ENCODE results near the gene GGTLC2.
"Not testable (repeated sequence)": the region's sequence is repeated elsewhere in the genome, so short reads cannot be mapped to it uniquely, and the experiment has no call there.

GGTLC2 gene

DNA sequence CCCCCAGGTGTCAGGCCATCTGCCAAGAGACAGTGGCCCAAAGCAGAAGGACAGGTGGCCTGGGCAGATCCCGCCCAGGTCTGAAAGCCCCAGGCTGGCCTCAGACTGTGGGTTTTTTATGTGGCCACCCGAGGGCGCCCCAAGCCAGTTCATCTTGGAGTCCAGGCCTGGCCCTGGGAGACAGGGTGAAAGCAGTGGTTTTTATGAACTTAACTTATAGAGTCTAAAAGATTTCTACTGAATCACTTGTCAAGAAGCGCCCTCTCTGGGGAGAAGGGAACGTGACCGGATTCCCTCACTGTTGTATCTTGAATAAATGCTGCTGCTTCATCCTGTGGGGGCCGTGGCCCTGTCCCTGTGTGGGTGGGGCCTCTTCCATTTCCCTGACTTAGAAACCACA, 8.2 kb upstream of the GGTLC2 start:
- DNase-seq (ENCODE audit: low read depth in 1 of 2, low spot score in 1 of 2), result not testable (repeated sequence)

DNA sequence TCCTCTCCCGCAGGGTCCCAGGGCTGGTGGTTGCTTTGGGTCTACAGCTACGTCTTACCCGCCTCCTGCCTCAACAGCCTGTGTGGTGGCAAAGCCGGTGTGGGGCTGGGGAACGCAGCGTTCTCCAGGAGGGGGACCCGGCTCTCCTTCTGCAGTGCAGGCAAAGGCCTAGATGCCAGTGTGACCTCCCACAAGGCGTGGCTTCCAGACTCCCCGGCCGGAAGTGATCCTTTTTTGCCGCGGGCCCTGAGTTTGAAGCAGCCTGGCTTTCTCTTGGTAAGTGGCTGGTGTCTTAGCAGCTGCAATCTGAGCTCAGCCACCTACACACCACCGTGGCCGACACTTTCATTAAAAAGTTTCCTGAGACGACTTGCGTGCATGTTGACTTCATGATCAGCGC, 6.1 kb upstream of the GGTLC2 start:
- DNase-seq (ENCODE audit: low read depth in 1 of 2, low spot score in 1 of 2), result not testable (repeated sequence)

DNA sequence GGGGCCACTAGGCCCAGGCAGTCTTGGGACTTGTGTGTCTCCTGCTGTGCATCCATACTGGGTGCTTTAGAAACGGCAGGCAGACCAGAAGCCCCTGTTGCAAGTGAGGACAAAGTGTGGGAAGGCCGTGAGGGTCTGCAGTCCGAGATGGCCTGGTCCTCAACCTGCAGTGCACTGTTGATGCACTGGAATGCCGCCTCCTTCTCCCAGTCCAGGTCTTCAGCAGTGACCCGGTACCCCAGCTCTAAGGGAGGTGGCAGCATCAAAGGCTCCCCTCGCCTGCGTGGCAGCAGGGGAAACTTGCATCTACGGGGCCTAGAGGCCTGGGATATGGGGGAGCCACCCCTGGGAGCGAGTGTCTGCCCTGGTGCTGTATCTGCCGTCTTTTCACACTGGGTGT, 2.2 kb upstream of the GGTLC2 start:
- DNase-seq (ENCODE audit: low read depth in 1 of 2, low spot score in 1 of 2), result not testable (repeated sequence)

DNA sequence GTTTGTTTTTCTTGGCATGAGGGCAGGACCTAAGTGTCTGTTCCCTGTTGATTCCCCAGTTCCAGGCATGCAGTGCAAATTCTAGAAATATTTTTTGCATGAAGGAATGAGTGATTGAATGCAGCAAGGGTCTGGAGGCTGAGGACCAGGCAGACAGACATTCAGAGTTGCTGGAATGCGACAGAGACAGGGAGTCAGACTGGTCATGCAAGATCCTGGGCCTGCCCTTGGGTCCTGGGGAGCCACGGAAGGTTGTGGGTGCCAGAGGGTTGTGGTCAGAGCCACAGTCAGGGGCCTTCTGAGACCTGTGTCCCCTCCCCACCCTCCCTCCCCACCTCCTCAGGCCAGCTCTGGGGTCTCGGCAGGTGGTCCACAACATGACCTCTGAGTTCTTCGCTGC, 1.6 kb downstream of the GGTLC2 start:
- DNase-seq (ENCODE audit: low read depth in 1 of 2, low spot score in 1 of 2), result not testable (repeated sequence)

DNA sequence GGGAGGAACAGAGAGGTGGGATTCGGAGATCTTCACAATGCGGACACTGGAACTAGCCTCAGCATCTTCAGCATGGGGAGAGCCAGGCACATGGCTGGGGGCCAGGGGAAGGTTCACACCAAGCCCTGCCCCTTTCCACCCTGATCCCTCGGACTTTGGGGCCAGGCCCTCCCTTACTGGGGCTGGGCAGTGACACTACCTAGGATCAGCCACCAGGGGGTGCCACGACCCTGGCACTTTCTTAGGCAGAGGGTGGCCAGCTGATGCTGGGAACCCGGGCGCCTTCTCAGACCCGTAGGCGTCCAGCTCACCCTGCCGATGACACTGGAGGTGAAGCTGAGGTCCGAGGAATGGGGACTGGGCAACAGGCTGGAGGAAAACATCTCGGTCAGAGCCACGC, 3.5 kb downstream of the GGTLC2 start:
- DNase-seq (ENCODE audit: low read depth in 1 of 2, low spot score in 1 of 2), result not testable (repeated sequence)

DNA sequence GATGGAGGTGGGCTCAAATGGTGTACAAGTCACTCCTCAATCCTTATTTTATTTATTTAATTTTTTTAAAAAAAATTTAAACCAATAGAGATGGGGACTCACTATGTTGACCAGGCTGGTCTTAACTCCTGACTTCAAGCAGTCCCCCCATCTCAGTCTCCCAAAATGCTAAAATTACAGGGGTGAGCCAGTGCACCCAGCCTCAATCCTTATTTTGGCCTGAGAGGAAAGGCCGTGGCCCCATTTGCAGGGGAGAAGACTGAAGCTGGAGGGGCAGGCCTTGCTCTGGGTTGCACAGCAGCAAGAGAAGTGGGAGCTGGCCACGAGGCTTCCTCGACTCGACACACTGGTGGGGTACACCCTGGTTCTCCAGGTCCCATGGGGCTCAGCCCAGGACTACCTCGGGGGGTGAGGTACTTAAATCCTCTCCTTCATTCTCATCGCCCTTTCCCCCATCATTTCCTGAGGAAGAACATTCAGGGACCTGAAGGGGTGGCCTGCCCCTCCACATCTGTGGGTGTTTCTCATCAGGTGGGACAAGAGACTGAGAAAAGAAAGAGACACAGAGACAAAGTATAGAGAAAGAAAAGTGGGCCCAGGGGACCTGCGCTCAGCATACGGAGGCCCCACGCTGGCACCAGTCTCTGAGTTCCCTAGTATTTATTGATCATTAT, 4.6 kb downstream of the GGTLC2 start:
- DNase-seq (ENCODE audit: low read depth in 1 of 2, low spot score in 1 of 2), result not testable (repeated sequence)

DNA sequence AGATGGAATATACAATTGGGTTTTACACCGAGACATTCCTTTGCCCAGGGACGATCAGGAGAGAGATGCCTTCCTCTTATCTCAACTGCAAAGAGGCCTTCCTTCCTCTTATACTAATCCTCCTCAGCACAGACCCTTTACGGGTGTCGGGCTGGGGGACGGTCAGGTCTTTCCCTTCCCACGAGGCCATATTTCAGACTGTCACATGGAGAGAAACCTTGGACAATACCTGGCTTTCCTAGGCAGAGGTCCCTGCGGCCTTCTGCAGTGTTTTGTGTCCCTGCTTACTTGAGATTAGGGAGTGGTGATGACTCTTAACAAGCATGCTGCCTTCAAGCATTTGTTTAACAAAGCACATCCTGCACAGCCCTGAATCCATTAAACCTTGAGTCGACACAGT, 5.3 kb downstream of the GGTLC2 start:
- not testable (repeated sequence) for DNase-seq (ENCODE audit: low read depth in 1 of 2, low spot score in 1 of 2)

DNA sequence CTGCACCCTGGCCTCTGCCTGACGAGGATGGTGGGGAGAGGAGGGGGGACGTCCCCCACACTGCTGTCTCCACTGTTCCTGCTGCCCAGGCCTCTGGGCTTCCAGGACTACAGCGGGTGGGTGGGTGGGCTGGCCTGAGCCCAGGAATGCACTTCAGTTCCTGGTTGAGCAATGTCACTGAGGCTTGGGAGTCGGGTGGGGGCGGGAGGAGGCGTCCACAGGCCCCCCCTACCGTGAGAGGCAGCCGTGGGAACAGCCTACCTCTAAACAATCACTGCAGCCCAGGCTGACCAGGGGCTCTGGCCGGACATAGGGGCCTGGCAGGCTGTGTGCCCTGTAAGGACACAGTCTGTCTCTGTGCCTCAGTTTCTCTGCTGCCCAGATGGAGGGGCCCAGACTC, 6.0 kb downstream of the GGTLC2 start:
- DNase-seq (ENCODE audit: low read depth in 1 of 2, low spot score in 1 of 2), result not testable (repeated sequence)

DNA sequence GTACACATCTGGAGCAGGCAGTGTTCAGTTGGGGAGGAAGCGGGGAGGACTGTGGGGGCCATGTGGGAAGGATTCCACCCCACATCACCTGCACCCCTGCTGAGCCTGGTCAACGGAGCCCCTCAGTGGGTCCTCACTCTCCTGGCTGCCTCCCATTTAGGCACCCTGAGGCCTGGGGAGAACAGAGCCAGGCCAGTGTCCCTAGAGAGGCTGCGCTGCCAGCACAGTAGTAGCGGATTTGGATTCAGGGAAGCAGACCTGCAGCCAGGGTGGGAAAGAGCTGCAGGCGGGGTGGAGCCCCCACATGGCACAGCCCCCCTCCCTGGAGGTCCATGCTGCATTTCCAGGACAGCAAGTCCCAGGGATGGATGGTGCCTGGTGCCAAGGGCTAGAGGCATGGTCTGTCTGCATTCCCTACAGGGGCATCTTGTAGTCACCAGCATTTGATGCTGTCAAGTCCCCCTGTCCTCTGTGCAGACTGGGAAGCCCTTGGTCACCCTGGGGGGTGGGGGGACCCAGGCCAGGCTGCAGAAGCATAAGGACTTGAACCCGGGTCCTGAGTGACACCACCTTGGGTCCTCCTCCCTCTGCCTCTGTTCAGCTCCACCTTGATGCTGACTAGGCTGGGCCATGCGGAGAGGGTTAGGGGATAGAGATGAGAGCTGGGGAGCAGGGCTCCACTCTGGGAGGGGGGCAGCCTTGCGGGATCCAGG, 6.5 kb downstream of the GGTLC2 start:
- DNase-seq (ENCODE audit: low read depth in 1 of 2, low spot score in 1 of 2), result not testable (repeated sequence)

DNA sequence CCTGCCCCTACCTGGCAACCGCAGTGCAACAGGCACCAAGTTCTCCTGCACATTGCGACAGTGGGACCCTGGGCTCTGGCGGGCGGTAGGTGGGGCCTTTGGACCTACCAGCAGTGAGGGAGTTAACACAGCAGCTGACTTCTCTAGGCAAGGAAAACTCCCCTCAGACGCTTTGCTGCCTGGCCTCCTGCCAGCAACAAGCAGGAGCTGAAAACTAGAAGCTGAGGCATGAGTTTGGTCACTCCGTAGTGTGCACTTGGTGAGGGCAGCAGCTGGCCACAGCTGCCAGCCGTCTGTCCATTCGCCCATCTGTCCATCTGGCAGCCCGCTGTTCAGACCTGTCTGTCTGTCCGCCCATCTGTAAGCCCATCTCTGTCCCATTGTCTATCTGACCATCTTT, 7.2 kb downstream of the GGTLC2 start:
- not testable (repeated sequence) for DNase-seq (ENCODE audit: low read depth in 1 of 2, low spot score in 1 of 2)

DNA sequence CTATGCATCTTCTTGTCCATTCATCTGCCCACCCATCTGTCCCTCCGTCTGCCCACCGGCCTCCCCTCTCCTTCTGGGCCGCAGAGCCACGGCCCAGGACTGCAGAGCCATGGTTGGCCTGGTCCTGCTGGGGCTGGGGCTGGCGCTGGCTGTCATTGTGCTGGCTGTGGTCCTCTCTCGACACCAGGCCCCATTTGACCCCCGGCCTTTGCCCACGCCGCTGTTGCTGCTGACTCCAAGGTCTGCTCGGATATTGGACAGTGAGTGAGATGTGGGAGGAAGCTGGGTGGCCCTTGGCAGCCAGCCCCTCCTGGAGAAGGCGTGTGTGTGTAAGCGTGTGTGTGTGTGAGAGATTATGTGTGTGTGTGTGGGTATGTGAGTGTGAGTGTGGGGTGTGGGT, 7.7 kb downstream of the GGTLC2 start:
- DNase-seq (ENCODE audit: low read depth in 1 of 2, low spot score in 1 of 2), result not testable (repeated sequence)

DNA sequence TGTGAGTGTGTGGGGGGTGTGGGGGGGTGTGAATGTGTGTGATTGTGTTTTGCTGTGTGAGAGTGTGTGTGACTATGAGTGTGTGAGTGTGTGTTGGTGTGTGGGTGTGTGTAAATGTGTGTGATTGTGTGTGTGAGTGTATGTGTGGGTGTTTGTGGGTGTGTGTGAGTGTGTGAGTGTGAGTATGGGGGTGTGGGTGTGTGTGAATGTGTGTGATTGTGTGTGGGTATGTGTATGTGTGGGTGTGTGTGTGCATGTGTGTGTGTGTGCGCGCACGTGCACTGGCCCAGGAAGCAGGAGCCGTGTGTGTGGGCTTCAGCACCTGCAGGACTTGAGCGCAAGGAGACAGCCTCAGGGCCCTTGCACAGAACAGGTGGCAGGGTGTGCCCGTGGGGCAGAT, 8.2 kb downstream of the GGTLC2 start:
- not testable (repeated sequence) for DNase-seq (ENCODE audit: low read depth in 1 of 2, low spot score in 1 of 2)

DNA sequence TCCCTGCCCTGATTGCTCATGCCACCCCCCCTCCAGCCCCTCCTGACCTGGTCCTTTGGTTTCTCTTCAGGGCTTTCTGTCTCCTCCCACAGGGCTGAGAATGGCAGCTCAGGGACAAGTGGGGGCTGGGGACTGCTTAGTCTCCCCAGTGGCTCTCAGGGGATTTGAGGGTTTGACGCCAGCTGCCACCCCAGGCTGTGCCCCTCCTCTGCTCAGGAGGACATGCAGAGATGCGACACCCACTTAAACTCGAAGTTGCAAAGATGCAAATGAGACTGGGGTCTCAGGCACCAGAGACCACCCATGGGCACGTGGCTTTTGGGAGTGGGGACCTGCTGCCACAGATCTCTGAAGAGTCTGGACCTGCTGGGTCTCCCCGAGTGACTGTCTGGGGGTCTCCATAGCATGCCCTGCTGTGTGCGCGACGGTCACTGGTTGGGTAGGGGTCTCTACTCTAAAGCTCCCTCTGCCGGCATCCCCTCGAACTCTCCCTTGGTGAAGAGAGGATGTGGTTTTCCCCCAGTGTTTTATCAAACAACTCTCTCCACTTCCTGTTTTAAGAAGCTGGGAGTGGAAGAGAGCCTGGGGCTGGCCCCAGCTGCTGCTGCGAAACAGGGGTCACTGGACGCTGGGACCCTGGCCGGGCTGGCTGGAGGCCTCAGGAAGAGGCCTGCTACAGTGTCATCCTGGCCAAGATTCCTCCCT, 9.4 kb downstream of the GGTLC2 start:
- DNase-seq (ENCODE audit: low read depth in 1 of 2, low spot score in 1 of 2), result not testable (repeated sequence)

DNA sequence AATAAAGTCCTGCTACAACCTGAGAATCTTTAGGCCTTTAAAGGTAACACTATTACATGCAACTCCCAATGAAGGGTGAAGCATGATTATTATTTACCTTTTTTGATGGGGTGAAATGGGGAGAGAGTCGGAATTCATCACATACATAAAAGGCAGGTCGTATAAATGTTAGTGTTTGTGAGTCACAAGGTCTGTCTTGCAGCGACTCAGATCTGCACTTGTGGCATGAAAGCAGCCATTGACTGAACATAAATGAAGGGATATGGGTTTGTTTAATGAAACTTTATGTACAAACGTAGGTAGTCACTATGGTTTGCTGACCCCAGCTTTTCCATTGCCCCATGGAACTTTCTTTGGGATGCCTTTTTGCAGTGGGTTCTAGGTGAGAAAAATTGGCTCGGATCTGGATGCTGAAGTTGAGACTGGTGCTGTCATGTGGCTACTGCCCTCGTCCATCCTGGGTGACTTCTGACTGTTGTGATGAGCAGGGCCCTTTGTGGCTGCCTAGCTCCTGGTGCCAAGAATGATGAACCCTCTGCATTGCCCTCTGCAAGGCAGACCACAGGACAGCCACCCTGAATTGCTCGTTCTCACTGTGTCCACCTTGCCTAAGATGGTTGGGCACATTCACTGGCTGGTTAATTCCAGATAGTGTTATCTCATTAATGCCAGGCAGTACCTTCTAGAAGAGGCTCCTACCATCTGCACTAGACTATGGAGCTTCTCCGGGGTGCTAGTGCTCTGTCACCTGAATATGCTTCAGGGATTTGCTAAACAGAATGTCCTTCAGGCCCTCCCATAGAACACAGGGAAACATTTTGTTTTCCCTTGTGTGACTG, 11.3 kb downstream of the GGTLC2 start:
- no peak for DNase-seq (ENCODE audit: low read depth in 1 of 2, low spot score in 1 of 2)

DNA sequence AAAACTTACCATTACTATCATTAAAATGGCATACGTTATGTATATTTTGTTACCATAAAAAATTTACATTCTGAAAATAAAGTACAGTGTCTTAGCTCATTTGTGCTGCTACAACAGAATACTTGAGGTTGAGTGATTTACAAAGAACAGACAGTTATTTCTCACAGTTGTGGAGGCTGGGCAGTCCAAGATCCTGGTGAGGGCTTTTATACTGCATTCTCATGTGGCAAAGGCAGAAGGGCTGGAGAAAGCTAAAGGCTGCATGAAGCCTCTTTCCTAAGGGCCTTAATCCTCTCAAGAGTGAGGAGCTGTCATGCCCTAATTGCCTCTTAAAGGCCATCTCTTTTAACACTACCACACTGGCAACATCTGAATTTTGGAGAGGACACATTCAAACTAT, 13.3 kb downstream of the GGTLC2 start:
- DNase-seq (ENCODE audit: low read depth in 1 of 2, low spot score in 1 of 2), result no peak

DNA sequence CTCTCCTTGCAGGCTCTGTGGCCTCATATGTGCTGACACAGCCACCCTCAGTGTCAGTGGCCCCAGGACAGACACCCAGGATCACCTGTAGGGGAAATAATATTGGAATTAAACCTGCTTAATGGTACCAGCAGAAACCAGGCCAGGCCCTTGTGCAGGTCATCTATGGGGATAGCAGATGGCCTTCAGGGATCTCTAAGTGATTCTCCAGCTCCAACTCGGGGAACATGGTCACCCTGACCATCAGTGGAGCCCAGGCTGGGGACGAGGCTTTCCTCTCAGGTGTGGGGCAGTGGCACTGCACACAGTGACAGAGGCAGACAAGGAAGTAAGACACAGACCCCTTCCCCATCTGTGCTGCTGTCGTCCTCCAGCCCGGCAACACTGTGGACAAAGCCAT, 16.9 kb downstream of the GGTLC2 start:
- DNase-seq (ENCODE audit: low read depth in 1 of 2, low spot score in 1 of 2), result no peak

DNA sequence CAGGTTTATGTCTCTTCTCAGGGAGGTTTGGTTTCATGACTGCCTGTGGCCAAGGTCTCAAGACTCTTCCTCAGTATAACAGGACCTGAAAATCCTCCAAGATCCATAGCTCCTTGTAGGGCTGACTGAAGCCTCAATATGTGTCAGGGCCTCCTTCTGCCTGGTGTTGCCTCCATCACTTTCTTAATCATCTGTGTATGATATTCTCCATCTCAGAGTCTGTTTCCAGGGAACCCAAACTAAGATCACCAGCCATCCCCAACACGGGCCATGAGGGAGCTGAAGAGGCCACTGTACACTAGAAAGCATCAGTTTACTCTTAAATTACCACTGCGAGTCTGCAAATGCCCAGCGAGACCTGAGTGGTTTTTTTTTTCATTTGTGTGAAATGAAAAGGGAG, 17.7 kb downstream of the GGTLC2 start:
- no peak for DNase-seq (ENCODE audit: low read depth in 1 of 2, low spot score in 1 of 2)

DNA sequence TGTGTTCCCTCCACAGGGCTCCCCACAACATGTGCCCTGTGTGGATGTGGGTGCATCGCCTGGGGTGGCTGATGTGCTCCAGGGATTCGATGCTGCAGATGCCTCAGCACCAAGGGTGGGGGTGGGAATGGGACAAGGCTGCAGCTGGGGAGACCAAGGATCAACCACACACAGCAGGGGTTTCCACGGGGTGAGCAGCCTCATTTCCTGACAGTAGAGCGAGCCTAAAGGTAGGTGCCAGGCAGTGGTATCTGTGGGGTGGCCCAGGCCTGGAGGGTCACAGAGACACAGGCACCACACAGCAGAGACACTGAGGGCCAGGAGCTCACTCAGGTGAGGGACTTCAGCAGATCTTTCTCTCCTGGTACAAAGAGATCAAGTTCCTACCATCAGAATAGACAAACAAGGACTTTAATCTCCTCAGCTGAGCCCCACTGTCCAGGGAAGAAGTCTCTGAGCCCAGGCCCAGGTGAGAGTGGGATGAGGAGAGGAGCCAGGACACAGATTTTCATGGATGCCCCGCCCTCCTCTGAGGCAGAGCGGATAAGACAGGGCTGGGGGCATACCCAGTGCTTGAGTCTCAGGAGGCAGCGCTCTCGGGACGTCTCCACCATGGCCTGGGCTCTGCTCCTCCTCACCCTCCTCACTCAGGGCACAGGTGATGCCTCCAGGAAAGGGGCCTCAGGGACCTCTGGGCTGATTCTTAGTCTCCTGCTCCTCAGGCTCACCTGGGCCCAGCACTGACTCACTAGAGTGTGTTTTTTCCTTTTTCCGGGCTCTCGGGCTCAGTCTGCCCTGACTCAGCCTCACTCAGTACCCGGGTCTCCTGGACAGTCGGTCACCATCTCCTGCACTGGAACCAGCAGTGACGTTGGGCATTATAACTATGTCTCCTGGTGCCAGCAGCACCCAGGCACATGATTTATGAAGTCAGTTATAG, 19.7 kb downstream of the GGTLC2 start:
- no peak for DNase-seq (ENCODE audit: low read depth in 1 of 2, low spot score in 1 of 2)

DNA sequence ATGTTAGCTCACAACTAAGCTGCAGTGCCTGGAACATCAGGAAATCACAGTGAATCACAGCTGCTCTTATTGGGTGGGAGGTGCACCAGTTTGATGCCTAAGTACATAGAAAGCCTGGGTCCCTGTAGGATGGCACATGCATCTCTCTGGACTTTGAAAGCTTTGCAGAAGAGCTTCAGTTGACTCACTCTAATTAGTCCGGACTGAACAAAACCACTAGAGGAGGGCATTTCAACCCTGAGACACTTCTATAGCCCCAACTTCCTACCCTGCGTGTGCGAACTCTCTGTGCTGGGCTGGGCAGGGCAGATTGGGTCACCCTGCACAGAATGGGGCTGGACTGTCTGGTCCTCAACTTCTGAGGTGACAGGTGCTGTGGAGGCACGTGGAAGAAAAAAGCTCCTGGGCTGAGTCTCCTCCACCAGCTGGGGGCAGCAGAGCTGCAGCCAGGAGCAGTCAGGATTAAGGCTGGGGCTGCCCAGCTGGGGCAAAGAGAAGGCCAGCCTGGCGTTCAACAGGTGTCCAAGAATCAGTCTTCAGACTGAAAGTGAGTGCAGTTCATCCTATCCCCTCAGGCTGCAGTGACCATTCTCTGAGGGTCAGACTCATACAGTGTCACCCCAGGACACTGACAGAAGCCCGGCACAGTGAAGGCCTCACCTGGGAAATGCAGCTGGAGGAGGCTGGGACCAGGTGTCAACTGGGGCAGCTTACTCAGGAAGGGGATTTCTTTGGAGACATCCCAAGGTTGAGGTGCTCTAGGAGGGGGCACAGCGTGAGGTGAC, 22.1 kb downstream of the GGTLC2 start:
- DNase-seq (ENCODE audit: low read depth in 1 of 2, low spot score in 1 of 2), result no peak

All from activated CD4-positive, alpha-beta T cell treated with anti-CD3 and anti-CD28 coated beads, Interleukin-2, amount 50 U/mL, for 24 hours (primary cell).